HG02852 (cell line): ENCODE data around the gene IRAK3.
A peak's percentile ranks its signal among the peaks of the same experiment; 100 is the strongest.
"Not testable (repeated sequence)": the region's sequence is repeated elsewhere in the genome, so short reads cannot be mapped to it uniquely, and the experiment has no call there.

Source experiments
- ATAC-seq: cut with Tn5 transposase; IDR thresholded peaks from one replicate; pipeline ENCODE4 v1.9.1; 2021; ENCODE audit warnings: mild to moderate bottlenecking, moderate library complexity; ENCODE audit not compliant: unreplicated experiment

The IRAK3 gene

GRCh38 chr12:66211573-66211972, 22.6 kb downstream of the IRAK3 start:
- ATAC-seq = not testable (repeated sequence)

- not testable (repeated sequence) for ATAC-seq
These were observed 24.0 kb downstream of the IRAK3 start for GRCh38 chr12:66213011-66213410.

GRCh38 chr12:66217342-66217917, 28.4 kb downstream of the IRAK3 start:
- no peak for ATAC-seq

GRCh38 chr12:66228462-66228861, 39.4 kb downstream of the IRAK3 start:
- no peak for ATAC-seq

GRCh38 chr12:66232263-66232662, 43.2 kb downstream of the IRAK3 start:
- no peak for ATAC-seq

- ATAC-seq = peak; percentile 93
These were observed 45.2 kb downstream of the IRAK3 start for GRCh38 chr12:66234037-66234693.

- peak; percentile 48 for ATAC-seq
These were observed 46.0 kb downstream of the IRAK3 start for GRCh38 chr12:66234773-66235625.

GRCh38 chr12:66235626-66236281, 46.7 kb downstream of the IRAK3 start:
- ATAC-seq = no peak

GRCh38 chr12:66236282-66236675, 47.3 kb downstream of the IRAK3 start:
- not testable (repeated sequence) for ATAC-seq

GRCh38 chr12:66236969-66237368, 48.0 kb downstream of the IRAK3 start:
- ATAC-seq = no peak

GRCh38 chr12:66237505-66238175, 48.6 kb downstream of the IRAK3 start:
- ATAC-seq = no peak

- ATAC-seq = no peak
These were observed 50.3 kb downstream of the IRAK3 start for GRCh38 chr12:66239295-66239694.

- no peak for ATAC-seq
These were observed 51.2 kb downstream of the IRAK3 start for GRCh38 chr12:66240096-66240820.

GRCh38 chr12:66241061-66242043, 52.3 kb downstream of the IRAK3 start:
- ATAC-seq = no peak

- no peak for ATAC-seq
These were observed 53.3 kb downstream of the IRAK3 start for GRCh38 chr12:66242311-66242710.

- no peak for ATAC-seq
These were observed 54.9 kb downstream of the IRAK3 start for GRCh38 chr12:66243911-66244310.

- ATAC-seq = no peak
These were observed 55.4 kb downstream of the IRAK3 start for GRCh38 chr12:66244446-66244845.

GRCh38 chr12:66247741-66248140, 58.7 kb downstream of the IRAK3 start:
- no peak for ATAC-seq

GRCh38 chr12:66251049-66251448, 62.0 kb downstream of the IRAK3 start:
- no peak for ATAC-seq
